ENCODE data around the gene MRPL53. TPM values are rescaled to one million over a fixed set of nuclear protein-coding genes. Genes with fewer than 3 reads are reported as not detected.

MRPL53 gene
- total and polyA plus RNA-seq, 2 of the 4 experiments (the other 2 are of a cell fraction) = 5.2 to 39.0 TPM

DNA sequence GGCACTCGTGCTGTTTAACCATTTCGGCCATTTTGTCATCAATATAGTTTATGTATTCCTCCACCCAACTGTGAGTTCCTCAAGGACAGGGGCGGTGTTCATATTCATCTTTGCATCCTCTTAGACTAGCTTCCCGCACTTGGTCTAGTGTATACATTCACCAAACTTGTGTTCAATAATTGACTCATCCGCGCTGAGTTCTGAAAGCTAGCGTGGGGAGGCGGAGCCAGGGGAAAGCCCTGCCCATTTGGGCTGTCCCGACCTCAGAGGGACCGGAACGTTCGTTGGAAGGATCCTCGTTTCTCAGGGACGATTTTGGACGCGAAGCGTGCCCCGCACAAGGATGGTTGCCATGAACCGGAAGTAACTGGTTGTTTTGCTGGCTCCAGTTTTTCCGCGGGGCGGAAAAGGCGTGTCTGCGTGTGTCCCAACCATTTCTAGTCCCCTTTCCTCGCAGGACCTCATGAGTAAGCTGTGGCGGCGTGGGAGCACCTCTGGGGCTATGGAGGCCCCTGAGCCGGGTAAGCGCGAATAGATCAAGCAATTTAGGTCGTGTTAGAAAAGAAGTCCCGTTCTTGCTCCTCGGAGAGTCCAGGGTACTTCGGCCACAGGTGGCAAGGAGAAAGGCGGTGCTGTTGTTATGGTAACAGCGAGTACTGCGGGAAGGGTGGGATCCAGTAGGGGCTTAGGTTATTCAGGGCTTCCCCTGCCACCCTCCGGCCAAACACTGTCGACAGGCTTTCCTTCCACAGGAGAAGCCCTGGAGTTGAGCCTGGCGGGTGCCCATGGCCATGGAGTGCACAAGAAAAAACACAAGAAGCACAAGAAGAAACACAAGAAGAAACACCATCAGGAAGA is 17.6 kb downstream of the MRPL53 start, which contains the start of gene INO80B (continued):
- TF ChIP-seq, protein P1, sequence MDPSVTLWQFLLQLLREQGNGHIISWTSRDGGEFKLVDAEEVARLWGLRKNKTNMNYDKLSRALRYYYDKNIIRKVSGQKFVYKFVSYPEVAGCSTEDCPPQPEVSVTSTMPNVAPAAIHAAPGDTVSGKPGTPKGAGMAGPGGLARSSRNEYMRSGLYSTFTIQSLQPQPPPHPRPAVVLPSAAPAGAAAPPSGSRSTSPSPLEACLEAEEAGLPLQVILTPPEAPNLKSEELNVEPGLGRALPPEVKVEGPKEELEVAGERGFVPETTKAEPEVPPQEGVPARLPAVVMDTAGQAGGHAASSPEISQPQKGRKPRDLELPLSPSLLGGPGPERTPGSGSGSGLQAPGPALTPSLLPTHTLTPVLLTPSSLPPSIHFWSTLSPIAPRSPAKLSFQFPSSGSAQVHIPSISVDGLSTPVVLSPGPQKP (IDR thresholded peaks at IDR 0.05; ENCODE audit: borderline replicate concordance, low read depth, low read length) = no peak
- no peak for TF ChIP-seq SMC3 (IDR thresholded peaks at IDR 0.05; ENCODE audit: low read depth, low read length)

DNA sequence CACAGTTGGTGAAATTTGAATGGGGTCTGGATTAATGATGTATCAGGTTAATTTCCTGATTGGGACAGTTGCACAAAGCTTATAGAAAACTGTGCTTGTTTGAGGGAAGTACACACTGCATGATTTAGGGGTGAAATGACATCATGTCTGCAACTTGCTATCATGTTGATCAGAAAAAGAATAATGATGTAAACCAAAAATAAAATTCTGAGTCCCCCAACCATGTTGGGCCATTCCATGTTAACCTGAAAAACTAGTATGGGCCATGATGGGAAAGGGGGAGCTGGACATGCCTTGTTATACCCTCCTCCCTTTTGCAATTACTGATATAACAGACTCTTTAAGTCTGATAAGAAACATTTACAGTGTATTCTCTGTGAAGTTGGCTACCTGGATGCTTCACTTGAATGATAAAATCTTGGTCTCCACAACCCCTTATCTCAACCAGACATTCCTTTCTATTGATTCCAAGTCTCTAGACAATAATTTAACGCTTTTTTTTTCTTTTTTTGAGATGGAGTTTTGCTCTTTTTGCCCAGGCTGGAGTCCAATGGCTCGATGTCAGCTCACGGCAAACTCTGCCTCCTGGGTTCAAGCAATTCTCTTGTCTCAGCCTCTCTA is 21.8 kb downstream of the MRPL53 start:
- Histone ChIP-seq H4K8ac (ENCODE audit: low read depth in 2 of 2, low read length in 2 of 2) (no peak overlapping the region), H3K9me1 (ENCODE audit: insufficient read depth, low read length) (0 out of 2 replicates have a peak, but pooled peaks cover 2% of the 10 kb centered on the region), H3K18ac (ENCODE audit: low read depth, low read length) (no peak overlapping the region), H4K91ac (ENCODE audit: insufficient read depth, low read depth, low read length) (no peak overlapping the region), H2AK5ac (ENCODE audit: low read depth, low read length) (no peak overlapping the region), H4K5ac (ENCODE audit: low read depth, low read length) (no peak overlapping the region), H3K23ac (ENCODE audit: low read depth, low read length) (no peak overlapping the region), H3K4me3 (ENCODE audit: insufficient read depth, low read depth, low read length) (no peak overlapping the region), H3K4me1 (ENCODE audit: control insufficient read depth, insufficient read depth, low read length) (peaks cover 4% of the 10 kb centered on the region; the same call in 1 of the 2 replicates), H2BK15ac (ENCODE audit: low read depth, low read length) (no peak overlapping the region), H3K9ac (ENCODE audit: low read depth, low read length) (no peak overlapping the region), H3K79me1 (ENCODE audit: low read depth in 1 of 2, low read length in 2 of 2) (peaks cover 4 to 7% of the 10 kb centered on the region in 2 experiments), H2BK20ac (ENCODE audit: low read depth, low read length) (no peak overlapping the region), H3K56ac (ENCODE audit: extremely low read depth, insufficient read depth, low read length) (no peak overlapping the region), H3K9me3 (ENCODE audit: control insufficient read depth, insufficient read depth, low read length) (no peaks in the 10 kb centered on the region), H3K36me3 (ENCODE audit: control insufficient read depth, insufficient read depth, low read length) (no peaks in the 10 kb centered on the region), H3K27me3 (ENCODE audit: control insufficient read depth, insufficient read depth, low read length) (no peaks in the 10 kb centered on the region), H3K4me2 (ENCODE audit: low read depth, low read length) (no peak overlapping the region), H4K20me1 (ENCODE audit: insufficient read depth, low read length) (no peaks in the 10 kb centered on the region), H3K4ac (ENCODE audit: low read depth, low read length) (no peak overlapping the region), H3K27ac (ENCODE audit: insufficient read depth, low read length) (no peak overlapping the region), H3K14ac (replicated peaks; ENCODE audit: low read depth, low read length) (no peak overlapping the region), H2AFZ (replicated peaks; ENCODE audit: low read length, poor library complexity) (no peak overlapping the region), H2AK9ac (replicated peaks; ENCODE audit: low read depth, low read length, poor library complexity) (no peak overlapping the region), H2BK5ac (ENCODE audit: low read depth, low read length, poor library complexity, severe bottlenecking) (no peak overlapping the region), H2BK120ac (ENCODE audit: low read depth, low read length) (no peak overlapping the region)
- in situ Hi-C loops (cut with MboI; ENCODE audit: low sequenced_read_pairs) (no loop called here), intact Hi-C loops (cut with micrococcal nuclease) (no loop called here), dilution Hi-C loops (cut with HindIII; ENCODE audit: low sequenced_read_pairs, unreplicated experiment) (no loop called here)
- WGBS, 2 experiments (ENCODE audit: extremely low coverage in 2 of 2, insufficient read length in 1 of 2) = no CpG with 5 or more reads among the region's 3 CpGs
- no peak for TF ChIP-seq CHD1 (IDR thresholded peaks at IDR 0.05; ENCODE audit: low read depth, low read length)
- TF ChIP-seq MAFK (IDR thresholded peaks at IDR 0.05; ENCODE audit: low read depth, low read length) = no peak
- TF ChIP-seq MXI1 (IDR thresholded peaks at IDR 0.05; ENCODE audit: borderline replicate concordance, low read depth, low read length) = no peak
- TF ChIP-seq RAD21 (IDR thresholded peaks at IDR 0.05; ENCODE audit: low read length) = no peak
- no peak for TF ChIP-seq SMC3 (IDR thresholded peaks at IDR 0.05; ENCODE audit: low read depth, low read length)
- TF ChIP-seq, protein P2, sequence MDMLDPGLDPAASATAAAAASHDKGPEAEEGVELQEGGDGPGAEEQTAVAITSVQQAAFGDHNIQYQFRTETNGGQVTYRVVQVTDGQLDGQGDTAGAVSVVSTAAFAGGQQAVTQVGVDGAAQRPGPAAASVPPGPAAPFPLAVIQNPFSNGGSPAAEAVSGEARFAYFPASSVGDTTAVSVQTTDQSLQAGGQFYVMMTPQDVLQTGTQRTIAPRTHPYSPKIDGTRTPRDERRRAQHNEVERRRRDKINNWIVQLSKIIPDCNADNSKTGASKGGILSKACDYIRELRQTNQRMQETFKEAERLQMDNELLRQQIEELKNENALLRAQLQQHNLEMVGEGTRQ (IDR thresholded peaks at IDR 0.05; ENCODE audit: low read depth, low read length) = no peak
- no peak for TF ChIP-seq FOS (IDR thresholded peaks at IDR 0.05; ENCODE audit: low read depth, low read length)
- no peak for TF ChIP-seq RFX5 (IDR thresholded peaks at IDR 0.05; ENCODE audit: low read depth, low read length)
- no TSS peak for BruUV-seq (replicated peaks)
- DNase-seq (no peak), ATAC-seq (ENCODE audit: low read depth) (no peak)
- CTCF ChIA-PET = no interaction called here
- POLR2A ChIA-PET (ENCODE audit: unreplicated experiment) = no interaction called here
